Ishikawa (cell line): ENCODE measurements around the gene PNMA6F.

Experiments used
- CEBPB ChIP-seq: IDR thresholded peaks from 2 replicates; pipeline ENCODE4 v1.6.1; 2012
- CREB1 ChIP-seq: IDR thresholded peaks from 2 replicates; pipeline ENCODE4 v1.6.1; 2012; ENCODE audit warnings: low read depth
- EP300 ChIP-seq: IDR thresholded peaks from 2 replicates; pipeline ENCODE4 v1.6.1; 2012; ENCODE audit warnings: borderline replicate concordance
- NFIC ChIP-seq: IDR thresholded peaks from 2 replicates; pipeline ENCODE4 v1.6.1; 2012
- TEAD4 ChIP-seq: IDR thresholded peaks from 2 replicates; pipeline ENCODE4 v1.6.1; 2012
- YY1 ChIP-seq: IDR thresholded peaks from 2 replicates; pipeline ENCODE4 v1.6.1; 2012; ENCODE audit warnings: low read depth

- no peak for TF ChIP-seq EP300
- no peak for TF ChIP-seq TEAD4
- no peak for TF ChIP-seq NFIC
- TF ChIP-seq YY1, result no peak
- no peak for TF ChIP-seq CREB1
- no peak for TF ChIP-seq CEBPB
Measured at GRCh38 chrX:153318811-153319210, 2.8 kb downstream of the PNMA6F start.
